Activated CD8-positive, alpha-beta T cell treated with anti-CD3 and anti-CD28 coated beads for 36 hours (primary cell): ENCODE data around the gene CTSH. TPM values are rescaled to one million over a fixed set of nuclear protein-coding genes. Genes with fewer than 3 reads are reported as not detected.
A peak's percentile ranks its signal among the peaks of the same experiment; 100 is the strongest.

Experiments used
- ATAC-seq: fragments of 200-7000 bp; cut with Tn5 transposase; one replicate; pipeline ENCODE4 v1.10.0; 2021; ENCODE audit warnings: mild to moderate bottlenecking, moderate library complexity
- CTCF ChIA-PET: fragments of 350-600 bp; sonication (Branson Sonifier 250); formaldehyde crosslinking; loops from one replicate; lab custom pipeline; 2021; ENCODE audit warnings: antibody characterized with exemption; lab: Charles Lee
- POLR2A ChIA-PET: fragments of 350-600 bp; sonication (Branson Sonifier 250); formaldehyde crosslinking; loops from one replicate; lab custom pipeline; 2021; ENCODE audit warnings: antibody characterized with exemption; lab: Charles Lee
- DNase-seq: peaks from one replicate; pipeline ENCODE4 v3.0.0-alpha.2; 2020
- H3K27ac Mint-ChIP-seq: one replicate; pipeline ENCODE4 v1.8.0; 2021; ENCODE audit warnings: mild to moderate bottlenecking, mixed read lengths
- H3K27me3 Mint-ChIP-seq: one replicate; pipeline ENCODE4 v1.8.0; 2021; ENCODE audit warnings: mixed read lengths
- H3K36me3 Mint-ChIP-seq: one replicate; pipeline ENCODE4 v1.8.0; 2021; ENCODE audit warnings: low read depth, mixed read lengths
- H3K4me1 Mint-ChIP-seq: one replicate; pipeline ENCODE4 v1.8.0; 2021; ENCODE audit warnings: low read depth, mixed read lengths
- H3K4me3 Mint-ChIP-seq: one replicate; pipeline ENCODE4 v1.8.0; 2021; ENCODE audit warnings: mild to moderate bottlenecking, moderate library complexity, mixed read lengths
- H3K9me3 Mint-ChIP-seq: one replicate; pipeline ENCODE4 v1.8.0; 2021; ENCODE audit warnings: mixed read lengths
- CTCF ChIP-seq: fragments of 200-600 bp; IDR thresholded peaks from one replicate; pipeline ENCODE4 v1.8.0; 2022; ENCODE audit warnings: antibody characterized with exemption, mild to moderate bottlenecking
- intact Hi-C: fragments of 100-400 bp; cut with micrococcal nuclease; formaldehyde crosslinking; loops from one replicate; pipeline ENCODE4 v1.10.0; 2022
- total RNA-seq, 2 experiments: library from RNA; stranded (reverse); gene quantifications; one replicate each; pipeline ENCODE4 v1.2.3, GENCODE V29; 2021

CTSH gene
- total RNA-seq, 2 experiments from 2014 or later: 13.2 to 14.1 TPM

- Mint-ChIP-seq H3K4me1 (no peaks in the 10 kb centered on the region), H3K27me3 (peaks cover 6% of the 10 kb centered on the region), H3K4me3 (no peak overlapping the region), H3K27ac (no peak overlapping the region), H3K36me3 (no peaks in the 10 kb centered on the region), H3K9me3 (no peaks in the 10 kb centered on the region)
- DNase-seq (no peak), ATAC-seq (no peak)
- TF ChIP-seq CTCF: no peak
- POLR2A ChIA-PET: no interaction called here
- CTCF ChIA-PET: no interaction called here
- intact Hi-C loops: no loop called here
These were observed 37.9 kb upstream of the CTSH start for GRCh38 chr15:78982736-78983135.

GRCh38 chr15:78981532-78982313 is 36.9 kb upstream of the CTSH start:
- H3K4me3 Mint-ChIP-seq: no peak overlapping the region
- peaks cover 5% of the 10 kb centered on the region for H3K27me3 Mint-ChIP-seq
- H3K9me3 Mint-ChIP-seq: no peaks in the 10 kb centered on the region
- intact Hi-C loops: no loop called here
- H3K27ac Mint-ChIP-seq: no peak overlapping the region
- no peak for TF ChIP-seq CTCF
- DNase-seq (no peak), ATAC-seq (no peak)
- ChIA-PET CTCF (interaction anchor here (4.2 to 5.0 kb wide), 2 partner anchors 12 to 72 kb away, joined by 19 to 32 read pairs; no protein-coding TSS in a partner anchor), POLR2A (interaction anchor here (1.3 kb wide), 1 partner anchor 27 kb away, joined by 3 read pairs; no protein-coding TSS in a partner anchor)
- no peaks in the 10 kb centered on the region for H3K4me1 Mint-ChIP-seq
- no peaks in the 10 kb centered on the region for H3K36me3 Mint-ChIP-seq

GRCh38 chr15:78979456-78980320 is 34.8 kb upstream of the CTSH start:
- peak; percentile 93 for TF ChIP-seq CTCF
- ChIA-PET CTCF (interaction anchor here (0.6 to 5.0 kb wide), 16 partner anchors 8 to 204 kb away, joined by 3 to 32 read pairs (median 4); no protein-coding TSS in a partner anchor), POLR2A (no interaction called here)
- Mint-ChIP-seq H3K27ac (no peak overlapping the region), H3K4me3 (no peak overlapping the region), H3K4me1 (no peaks in the 10 kb centered on the region), H3K36me3 (no peaks in the 10 kb centered on the region), H3K27me3 (peaks cover 2% of the 10 kb centered on the region), H3K9me3 (no peaks in the 10 kb centered on the region)
- DNase-seq (peak; percentile 52), ATAC-seq (peak; percentile 61)
- intact Hi-C loops: no loop called here

- Mint-ChIP-seq H3K36me3 (no peaks in the 10 kb centered on the region), H3K27ac (no peak overlapping the region), H3K4me3 (no peak overlapping the region), H3K4me1 (peaks cover 1% of the 10 kb centered on the region), H3K9me3 (no peaks in the 10 kb centered on the region), H3K27me3 (peaks cover 2% of the 10 kb centered on the region)
- no peak for TF ChIP-seq CTCF
- intact Hi-C loops: no loop called here
- DNase-seq (no peak), ATAC-seq (no peak)
- ChIA-PET POLR2A (no interaction called here), CTCF (interaction anchor here (0.9 to 5.0 kb wide), 9 partner anchors 9 to 205 kb away, joined by 3 to 32 read pairs (median 6); no protein-coding TSS in a partner anchor)
These were observed 33.8 kb upstream of the CTSH start for GRCh38 chr15:78978601-78979179.
